ENCODE data around the gene RAC2. TPM values are rescaled to one million over a fixed set of nuclear protein-coding genes. Genes with fewer than 3 reads are reported as not detected.

RAC2 gene
- total RNA-seq, 1 donor from 2014 or later: not detected

DNA sequence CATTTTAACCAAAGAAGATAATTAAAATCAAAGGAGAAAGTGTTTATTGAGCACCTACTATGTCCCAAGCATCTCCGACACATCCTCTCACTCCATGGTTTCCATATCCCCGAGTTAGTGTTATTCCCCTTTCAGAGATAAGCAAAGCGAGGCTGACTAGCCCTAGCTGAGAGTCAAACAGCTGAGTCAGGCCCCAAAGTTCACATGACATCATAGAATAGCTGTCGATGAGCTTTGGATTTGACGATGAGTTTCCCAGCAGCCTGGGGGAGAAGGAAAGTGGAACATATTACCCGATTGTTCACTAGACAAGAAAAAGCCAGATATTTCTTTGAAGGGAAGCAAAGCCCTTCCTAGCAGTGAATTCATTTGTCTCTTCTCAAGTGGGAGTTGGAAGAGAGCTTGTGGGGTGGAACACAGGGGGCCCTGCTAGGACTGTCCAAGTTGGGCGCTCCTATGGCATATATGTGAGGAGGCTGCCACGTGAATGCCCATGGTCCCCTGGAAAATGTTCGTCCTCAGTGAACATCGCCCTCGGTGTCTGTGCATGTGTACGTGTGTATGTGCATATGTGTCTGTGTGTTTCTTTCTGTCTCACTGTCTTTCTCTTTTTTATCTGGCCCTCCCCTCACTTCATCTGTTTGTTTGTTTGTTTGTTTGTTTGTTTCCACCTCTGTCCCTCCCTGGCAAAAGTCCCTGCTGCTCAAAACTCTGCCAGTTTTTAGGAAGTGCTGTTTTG lies 37.7 kb upstream of the RAC2 start:
- DNase-seq: no peak
- no peak overlapping the region for H3K4me3 Mint-ChIP-seq (ENCODE audit: unreplicated experiment)
- peaks cover 9% of the 10 kb centered on the region for H3K27me3 Mint-ChIP-seq (ENCODE audit: unreplicated experiment)
- peaks cover 9% of the 10 kb centered on the region for H3K4me1 Mint-ChIP-seq (ENCODE audit: low read depth, unreplicated experiment)
- H3K36me3 Mint-ChIP-seq (ENCODE audit: unreplicated experiment): peaks cover 6% of the 10 kb centered on the region
- H3K27ac Mint-ChIP-seq (ENCODE audit: unreplicated experiment): no peak overlapping the region
- TF ChIP-seq CTCF (IDR thresholded peaks at IDR 0.05; ENCODE audit: partially characterized antibody, unreplicated experiment): no peak
- H3K9me3 Mint-ChIP-seq (ENCODE audit: unreplicated experiment): peaks cover 8% of the 10 kb centered on the region

DNA sequence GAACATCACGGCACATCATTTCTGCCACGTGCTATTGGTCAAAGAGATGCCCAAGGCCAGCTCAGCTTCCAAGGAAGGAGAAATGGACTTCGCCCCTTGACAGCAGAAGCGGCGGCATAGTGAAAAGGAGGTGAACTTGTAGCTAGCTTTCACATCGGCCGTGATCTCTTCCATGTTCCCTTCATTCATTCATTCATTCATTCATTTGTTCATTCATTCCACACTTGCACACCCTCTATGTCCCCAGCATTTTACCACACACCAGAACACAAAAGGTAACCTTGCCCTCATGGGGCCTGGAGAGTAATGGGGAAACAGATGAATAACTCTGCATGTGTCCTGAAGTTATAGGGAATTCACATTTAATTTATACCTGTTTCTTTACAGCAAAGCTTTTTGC lies 37.1 kb upstream of the RAC2 start:
- DNase-seq: no peak
- no peak overlapping the region for H3K4me3 Mint-ChIP-seq (ENCODE audit: unreplicated experiment)
- H3K27me3 Mint-ChIP-seq (ENCODE audit: unreplicated experiment): peaks cover 3% of the 10 kb centered on the region
- no peak overlapping the region for H3K27ac Mint-ChIP-seq (ENCODE audit: unreplicated experiment)
- TF ChIP-seq CTCF (IDR thresholded peaks at IDR 0.05; ENCODE audit: partially characterized antibody, unreplicated experiment): no peak
- H3K36me3 Mint-ChIP-seq (ENCODE audit: unreplicated experiment): peaks cover 6% of the 10 kb centered on the region
- H3K9me3 Mint-ChIP-seq (ENCODE audit: unreplicated experiment): peaks cover 8% of the 10 kb centered on the region
- peaks cover 9% of the 10 kb centered on the region for H3K4me1 Mint-ChIP-seq (ENCODE audit: low read depth, unreplicated experiment)

DNA sequence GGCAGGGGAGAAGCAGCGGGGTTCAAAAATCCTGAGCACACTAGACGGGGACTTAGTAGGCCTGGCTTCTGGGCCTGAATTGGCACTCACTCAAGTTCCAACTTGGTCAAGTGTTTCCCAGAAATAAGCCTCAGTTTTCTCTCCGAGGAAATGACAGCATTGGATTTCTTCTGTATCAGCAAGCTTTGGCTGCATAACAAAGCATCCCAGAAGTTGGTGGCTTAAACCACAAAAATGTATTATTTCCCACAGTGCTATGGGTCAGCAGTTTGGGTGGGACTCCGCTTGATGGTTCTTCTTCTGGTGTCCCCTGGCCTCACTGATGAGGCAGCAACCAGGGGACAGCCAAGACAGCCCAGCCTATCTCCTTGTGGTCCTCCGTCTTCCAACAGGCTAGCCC lies 36.6 kb upstream of the RAC2 start:
- H3K27ac Mint-ChIP-seq (ENCODE audit: unreplicated experiment): no peak overlapping the region
- peaks cover 9% of the 10 kb centered on the region for H3K4me1 Mint-ChIP-seq (ENCODE audit: low read depth, unreplicated experiment)
- H3K9me3 Mint-ChIP-seq (ENCODE audit: unreplicated experiment): peaks cover 8% of the 10 kb centered on the region
- H3K27me3 Mint-ChIP-seq (ENCODE audit: unreplicated experiment): no peaks in the 10 kb centered on the region
- H3K36me3 Mint-ChIP-seq (ENCODE audit: unreplicated experiment): peaks cover 6% of the 10 kb centered on the region
- TF ChIP-seq CTCF (IDR thresholded peaks at IDR 0.05; ENCODE audit: partially characterized antibody, unreplicated experiment): no peak
- DNase-seq: no peak
- no peak overlapping the region for H3K4me3 Mint-ChIP-seq (ENCODE audit: unreplicated experiment)

- peaks cover 7% of the 10 kb centered on the region for H3K4me1 Mint-ChIP-seq (ENCODE audit: low read depth, unreplicated experiment)
- no peak for TF ChIP-seq CTCF (IDR thresholded peaks at IDR 0.05; ENCODE audit: partially characterized antibody, unreplicated experiment)
- H3K9me3 Mint-ChIP-seq (ENCODE audit: unreplicated experiment): peaks cover 4% of the 10 kb centered on the region
- H3K36me3 Mint-ChIP-seq (ENCODE audit: unreplicated experiment): peaks cover 6% of the 10 kb centered on the region
- no peak overlapping the region for H3K4me3 Mint-ChIP-seq (ENCODE audit: unreplicated experiment)
- DNase-seq: no peak
- no peaks in the 10 kb centered on the region for H3K27me3 Mint-ChIP-seq (ENCODE audit: unreplicated experiment)
- H3K27ac Mint-ChIP-seq (ENCODE audit: unreplicated experiment): no peak overlapping the region
These were observed 35.5 kb upstream of the RAC2 start for GRCh38 chr22:37279331-37280181.

- no peak overlapping the region for H3K4me3 Mint-ChIP-seq (ENCODE audit: unreplicated experiment)
- TF ChIP-seq CTCF (IDR thresholded peaks at IDR 0.05; ENCODE audit: partially characterized antibody, unreplicated experiment): no peak
- peaks cover 6% of the 10 kb centered on the region for H3K36me3 Mint-ChIP-seq (ENCODE audit: unreplicated experiment)
- peaks cover 4% of the 10 kb centered on the region for H3K9me3 Mint-ChIP-seq (ENCODE audit: unreplicated experiment)
- no peak for DNase-seq
- H3K27ac Mint-ChIP-seq (ENCODE audit: unreplicated experiment): no peak overlapping the region
- H3K4me1 Mint-ChIP-seq (ENCODE audit: low read depth, unreplicated experiment): peaks cover 3% of the 10 kb centered on the region
- no peaks in the 10 kb centered on the region for H3K27me3 Mint-ChIP-seq (ENCODE audit: unreplicated experiment)
These were observed 34.2 kb upstream of the RAC2 start for GRCh38 chr22:37278261-37278660.
